CD14-positive monocyte (primary cell): ENCODE results near the gene GALNT18. TPM values are rescaled to one million over a fixed set of nuclear protein-coding genes. Genes with fewer than 3 reads are reported as not detected.
A peak's percentile ranks its signal among the peaks of the same experiment; 100 is the strongest.

Experiments
- DNase-seq, 3 donors: peaks; one replicate each; pipeline ENCODE4 v3.0.0-alpha.2; 2011 to 2022
- H2AFZ ChIP-seq: 2 replicates; pipeline ENCODE4 v1.6.0; 2012; ENCODE audit warnings: mild to moderate bottlenecking, low read depth, low read length, inconsistent platforms; ENCODE audit not compliant: insufficient read depth, poor library complexity, severe bottlenecking
- H3K27ac ChIP-seq, 2 donors: 1 replicate in 1 of 2; 2 replicates in 1 of 2; pipeline ENCODE4 v1.5.1; 2012 to 2013; ENCODE audit warnings: low read length in 2 of 2, control low read depth in 1 of 2, inconsistent platforms in 1 of 2, low read depth in 1 of 2, mild to moderate bottlenecking in 1 of 2
- H3K27me3 ChIP-seq, 2 donors: one replicate each; pipeline versions ENCODE4 v1.6.0 to v1.6.1; 2011 to 2013; ENCODE audit warnings: low read length in 2 of 2; ENCODE audit not compliant: control insufficient read depth in 2 of 2, insufficient read depth in 2 of 2
- H3K36me3 ChIP-seq, 2 donors: replicated peaks in 1 of 2; 1 replicate in 1 of 2; 2 replicates in 1 of 2; pipeline versions ENCODE4 v1.5.1 to v1.6.1; 2012 to 2013; ENCODE audit warnings: low read length in 2 of 2, control low read depth in 1 of 2, inconsistent platforms in 1 of 2, mild to moderate bottlenecking in 1 of 2; ENCODE audit not compliant: insufficient read depth in 2 of 2, control insufficient read depth in 1 of 2
- H3K4me1 ChIP-seq, 2 donors: 1 replicate in 1 of 2; 2 replicates in 1 of 2; pipeline versions ENCODE4 v1.5.1 to v1.6.1; 2012 to 2013; ENCODE audit warnings: low read length in 2 of 2, control low read depth in 1 of 2, inconsistent platforms in 1 of 2, mild to moderate bottlenecking in 1 of 2, moderate library complexity in 1 of 2; ENCODE audit not compliant: insufficient read depth in 2 of 2, control insufficient read depth in 1 of 2
- H3K4me2 ChIP-seq: replicated peaks from 2 replicates; pipeline ENCODE3; 2012; ENCODE audit warnings: low read length, moderate library complexity, mild to moderate bottlenecking; ENCODE audit not compliant: poor library complexity, severe bottlenecking; ENCODE audit errors: extremely low read depth
- H3K4me3 ChIP-seq, 3 experiments: fragments of 200-600 bp in 1 of 3; sonication (generic) in 1 of 3; replicated peaks in 1 of 3; 1 replicate in 2 of 3; 2 replicates in 1 of 3; pipeline ENCODE4 v1.5.1; 2011 to 2013; ENCODE audit warnings: low read length in 3 of 3, mild to moderate bottlenecking in 3 of 3, control low read depth in 2 of 3, low read depth in 2 of 3, inconsistent platforms in 1 of 3, moderate library complexity in 1 of 3
- H3K79me2 ChIP-seq: 2 replicates; pipeline ENCODE4 v1.6.0; 2012; ENCODE audit warnings: mild to moderate bottlenecking, control low read depth, inconsistent platforms, low read length, moderate library complexity; ENCODE audit not compliant: insufficient read depth
- H3K9ac ChIP-seq: 2 replicates; pipeline ENCODE4 v1.6.0; 2017; ENCODE audit warnings: low read length, mild to moderate bottlenecking; ENCODE audit not compliant: insufficient read depth, poor library complexity, severe bottlenecking
- H3K9me3 ChIP-seq, 2 donors: replicated peaks in 1 of 2; 1 replicate in 1 of 2; 2 replicates in 1 of 2; pipeline versions ENCODE4 v1.5.1 to v1.6.1; 2012 to 2013; ENCODE audit warnings: low read length in 2 of 2, control low read depth in 1 of 2; ENCODE audit not compliant: control insufficient read depth in 1 of 2, insufficient read depth in 1 of 2
- H4K20me1 ChIP-seq: 2 replicates; pipeline ENCODE4 v1.6.0; 2012; ENCODE audit warnings: mild to moderate bottlenecking, low read length, control low read depth, moderate library complexity; ENCODE audit not compliant: insufficient read depth
- H3K27ac Mint-ChIP-seq, 7 donors: one replicate each; pipeline ENCODE4 v1.8.0; 2020; ENCODE audit warnings: mild to moderate bottlenecking in 7 of 7, mixed read lengths in 7 of 7, moderate library complexity in 6 of 7, inconsistent platforms in 2 of 7
- H3K27me3 Mint-ChIP-seq, 3 donors: one replicate each; pipeline ENCODE4 v1.8.0; 2021 to 2022; ENCODE audit warnings: low read depth in 3 of 3, mild to moderate bottlenecking in 3 of 3, mixed read lengths in 3 of 3, moderate library complexity in 3 of 3, inconsistent platforms in 1 of 3
- H3K36me3 Mint-ChIP-seq, 2 donors: one replicate each; pipeline ENCODE4 v1.8.0; 2020; ENCODE audit warnings: mixed read lengths in 2 of 2, inconsistent platforms in 1 of 2, mild to moderate bottlenecking in 1 of 2
- H3K4me1 Mint-ChIP-seq: one replicate; pipeline ENCODE4 v1.8.0; 2020; ENCODE audit warnings: mild to moderate bottlenecking, mixed read lengths
- H3K4me3 Mint-ChIP-seq, 2 donors: one replicate each; pipeline ENCODE4 v1.8.0; 2020; ENCODE audit warnings: mild to moderate bottlenecking in 2 of 2, mixed read lengths in 2 of 2, moderate library complexity in 1 of 2
- H3K9me3 Mint-ChIP-seq, 7 donors: one replicate each; pipeline ENCODE4 v1.8.0; 2020 to 2022; ENCODE audit warnings: mixed read lengths in 7 of 7, mild to moderate bottlenecking in 6 of 7, moderate library complexity in 6 of 7, inconsistent platforms in 2 of 7
- WGBS: methylation state at CpG from one replicate; pipeline ENCODE4 v1.1.5; 2013; ENCODE audit warnings: missing lambda C conversion rate; ENCODE audit not compliant: insufficient coverage; 5-methylcytosine and 5-hydroxymethylcytosine counted together
- intact Hi-C, 2 donors: fragments of 100-400 bp; cut with micrococcal nuclease; formaldehyde crosslinking; loops; one replicate each; pipeline versions ENCODE4 v1.15.0 to v1.15.1; 2023
- polyA plus RNA-seq, 3 donors: library from polyadenylated mRNA; depleted of rRNA in 1 of 3; unstranded in 2 of 3; stranded (reverse) in 1 of 3; fragments of 300-500 nt in 2 of 3; fragments of >200 nt in 1 of 3; fragmentation: Illumina TruSeq in 2 of 3; gene quantifications; 1 replicate in 2 of 3; 2 replicates in 1 of 3; pipeline ENCODE4 v1.2.3, GENCODE V29; 2012 to 2021
- TF ChIP-seq, protein P1 (sequence below): fragments of 200-600 bp; IDR thresholded peaks from one replicate; pipeline ENCODE4 v1.8.0; 2022; ENCODE audit warnings: antibody characterized with exemption, mild to moderate bottlenecking

The GALNT18 gene
- polyA plus RNA-seq, 3 donors, result not detected

DNA sequence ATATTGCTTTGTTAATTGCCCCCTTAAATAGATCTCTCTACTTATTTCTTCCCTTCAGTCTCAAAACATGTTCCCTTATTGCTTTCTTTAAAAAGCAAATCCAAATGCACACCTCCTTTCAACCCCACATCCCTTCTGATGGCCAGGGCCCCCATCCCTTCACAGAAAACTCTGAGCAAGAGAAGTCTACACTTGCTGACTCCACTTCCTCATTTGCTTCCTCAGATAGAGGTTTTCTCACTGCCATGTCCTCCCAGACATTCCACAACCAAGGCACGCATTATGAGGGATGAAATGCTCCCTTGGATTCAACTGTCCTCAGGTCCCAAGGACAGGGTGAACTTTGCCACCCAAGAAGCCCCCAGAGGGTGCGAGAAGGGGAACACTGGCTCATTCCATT lies 311.9 kb downstream of the GALNT18 start:
- peaks cover 3 to 6% (median 4%) of the 10 kb centered on the region in 3 donors for H3K27me3 Mint-ChIP-seq
- peak overlapping the region in 3 of 7 donors; percentile 10 to 78 (median 45) for H3K27ac Mint-ChIP-seq
- TF ChIP-seq, protein P1, sequence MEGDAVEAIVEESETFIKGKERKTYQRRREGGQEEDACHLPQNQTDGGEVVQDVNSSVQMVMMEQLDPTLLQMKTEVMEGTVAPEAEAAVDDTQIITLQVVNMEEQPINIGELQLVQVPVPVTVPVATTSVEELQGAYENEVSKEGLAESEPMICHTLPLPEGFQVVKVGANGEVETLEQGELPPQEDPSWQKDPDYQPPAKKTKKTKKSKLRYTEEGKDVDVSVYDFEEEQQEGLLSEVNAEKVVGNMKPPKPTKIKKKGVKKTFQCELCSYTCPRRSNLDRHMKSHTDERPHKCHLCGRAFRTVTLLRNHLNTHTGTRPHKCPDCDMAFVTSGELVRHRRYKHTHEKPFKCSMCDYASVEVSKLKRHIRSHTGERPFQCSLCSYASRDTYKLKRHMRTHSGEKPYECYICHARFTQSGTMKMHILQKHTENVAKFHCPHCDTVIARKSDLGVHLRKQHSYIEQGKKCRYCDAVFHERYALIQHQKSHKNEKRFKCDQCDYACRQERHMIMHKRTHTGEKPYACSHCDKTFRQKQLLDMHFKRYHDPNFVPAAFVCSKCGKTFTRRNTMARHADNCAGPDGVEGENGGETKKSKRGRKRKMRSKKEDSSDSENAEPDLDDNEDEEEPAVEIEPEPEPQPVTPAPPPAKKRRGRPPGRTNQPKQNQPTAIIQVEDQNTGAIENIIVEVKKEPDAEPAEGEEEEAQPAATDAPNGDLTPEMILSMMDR, result no peak
- H3K27ac ChIP-seq, result no peak overlapping the region
- H4K20me1 ChIP-seq, result no peaks in the 10 kb centered on the region
- no peak overlapping the region for H3K9ac ChIP-seq
- no peak overlapping the region for H3K4me3 Mint-ChIP-seq
- no peaks in the 10 kb centered on the region for H3K36me3 ChIP-seq
- H3K4me1 ChIP-seq, result peaks cover 24 to 50% of the 10 kb centered on the region in 2 donors
- H2AFZ ChIP-seq, result no peak overlapping the region
- H3K4me2 ChIP-seq, result no peak overlapping the region
- H3K79me2 ChIP-seq, result no peaks in the 10 kb centered on the region
- H3K4me3 ChIP-seq, result no peak overlapping the region
- intact Hi-C loops, result no loop called here
- peaks cover 4 to 17% of the 10 kb centered on the region in 2 donors for H3K9me3 ChIP-seq
- DNase-seq, result no peak
- H3K4me1 Mint-ChIP-seq, result peaks cover 42% of the 10 kb centered on the region
- no CpG with 5 or more reads among the region's 2 CpGs for WGBS
- H3K36me3 Mint-ChIP-seq, result peaks cover 0 to 2% of the 10 kb centered on the region in 2 donors
- no peaks in the 10 kb centered on the region for H3K27me3 ChIP-seq
- H3K9me3 Mint-ChIP-seq, result peaks cover 8 to 31% (median 17%) of the 10 kb centered on the region in 7 donors

DNA sequence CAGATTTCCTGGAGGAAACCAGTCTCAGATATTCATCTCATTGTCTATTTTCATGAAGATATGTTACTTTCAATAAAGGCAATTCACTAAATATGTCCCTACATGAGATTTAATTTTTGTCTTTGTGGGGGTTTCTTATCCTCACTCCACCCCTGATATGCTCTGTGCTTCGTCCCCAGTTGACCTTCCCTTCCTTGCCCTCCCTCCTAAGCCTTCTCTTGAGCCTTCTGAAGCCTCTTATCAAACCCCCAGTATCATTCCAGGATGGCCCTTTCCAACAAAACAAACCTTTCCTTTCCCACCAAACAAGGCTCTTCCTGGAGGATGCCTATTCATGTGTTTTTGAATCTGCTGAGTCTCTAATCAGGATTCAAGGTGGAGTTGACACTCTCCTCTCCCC lies 313.6 kb downstream of the GALNT18 start:
- no peak overlapping the region for H3K27ac Mint-ChIP-seq
- Histone ChIP-seq H3K9ac (no peak overlapping the region), H3K27me3 (no peaks in the 10 kb centered on the region), H3K4me1 (peaks cover 17 to 40% of the 10 kb centered on the region in 2 donors), H3K4me3 (no peak overlapping the region), H3K36me3 (no peaks in the 10 kb centered on the region), H4K20me1 (no peaks in the 10 kb centered on the region), H3K27ac (no peak overlapping the region), H3K4me2 (no peak overlapping the region), H2AFZ (no peak overlapping the region), H3K9me3 (peaks cover 4 to 17% of the 10 kb centered on the region in 2 donors), H3K79me2 (no peaks in the 10 kb centered on the region)
- peaks cover 35% of the 10 kb centered on the region for H3K4me1 Mint-ChIP-seq
- no peak for DNase-seq
- H3K36me3 Mint-ChIP-seq, result peaks cover 0 to 2% of the 10 kb centered on the region in 2 donors
- H3K9me3 Mint-ChIP-seq, result peaks cover 8 to 31% (median 17%) of the 10 kb centered on the region in 7 donors
- intact Hi-C loops, result no loop called here
- no peak overlapping the region for H3K4me3 Mint-ChIP-seq
- TF ChIP-seq, protein P1, result no peak
- H3K27me3 Mint-ChIP-seq, result peaks cover 3 to 6% (median 4%) of the 10 kb centered on the region in 3 donors
- 100% methylated on average over 1 of the region's 1 CpG for WGBS
